Stimulated activated CD4-positive, alpha-beta T cell treated with anti-CD3 and anti-CD28 coated beads, Interleukin-15, amount 100 ng/mL, for 48 hours (primary cell): Measurements from ENCODE around the gene SINHCAF.
"Not testable (repeated sequence)": the region's sequence is repeated elsewhere in the genome, so short reads cannot be mapped to it uniquely, and the experiment has no call there.

Experiments
- DNase-seq, 2 donors: peaks; one replicate each; pipeline ENCODE4 v3.0.0-alpha.2; 2020; ENCODE audit warnings: low read depth in 2 of 2

SINHCAF gene

DNA sequence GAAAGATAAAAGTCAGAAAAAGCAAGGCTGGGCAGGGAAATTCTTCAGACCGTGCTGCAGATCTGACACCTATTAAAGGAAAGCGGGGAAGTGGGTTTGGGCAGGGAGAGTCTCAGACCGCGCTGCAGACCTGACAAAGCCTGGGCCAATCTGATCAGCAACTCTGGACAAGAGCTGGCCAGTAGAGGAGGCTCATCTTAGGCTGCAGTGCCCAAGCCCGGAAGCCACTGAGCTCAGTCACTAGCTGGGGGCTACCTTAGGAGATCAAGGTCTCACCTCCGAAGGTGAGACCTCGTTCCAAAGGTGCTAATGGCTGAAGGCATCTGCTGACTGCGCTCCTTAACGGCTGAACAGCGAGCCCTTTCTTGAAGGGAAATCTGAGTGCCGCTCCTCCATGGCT lies 60.2 kb downstream of the SINHCAF start:
- no peak for DNase-seq

GRCh38 chr12:31263661-31264060 lies 62.3 kb downstream of the SINHCAF start:
- DNase-seq = no peak

DNA sequence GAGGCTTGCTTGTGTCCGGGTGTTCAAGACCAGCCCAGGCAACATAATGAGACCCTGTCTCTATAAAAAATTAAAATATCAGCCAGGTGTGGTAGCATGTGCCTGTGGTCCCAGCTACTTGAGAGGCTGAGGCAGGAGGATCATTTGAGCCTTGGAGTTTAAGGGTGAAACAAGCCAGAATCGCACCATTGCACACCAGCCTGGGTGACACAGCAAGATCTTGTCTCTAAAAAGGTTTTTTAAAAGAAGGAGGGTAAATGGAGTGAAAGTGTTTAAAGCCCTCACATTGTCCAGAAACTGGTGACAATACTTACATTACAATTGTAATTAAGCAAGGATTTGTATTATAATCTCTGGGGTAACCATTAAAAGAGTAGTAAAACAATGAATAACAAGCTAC lies 64.2 kb downstream of the SINHCAF start:
- DNase-seq = no peak

GRCh38 chr12:31260840-31261239 lies 65.1 kb downstream of the SINHCAF start:
- DNase-seq = no peak

DNA sequence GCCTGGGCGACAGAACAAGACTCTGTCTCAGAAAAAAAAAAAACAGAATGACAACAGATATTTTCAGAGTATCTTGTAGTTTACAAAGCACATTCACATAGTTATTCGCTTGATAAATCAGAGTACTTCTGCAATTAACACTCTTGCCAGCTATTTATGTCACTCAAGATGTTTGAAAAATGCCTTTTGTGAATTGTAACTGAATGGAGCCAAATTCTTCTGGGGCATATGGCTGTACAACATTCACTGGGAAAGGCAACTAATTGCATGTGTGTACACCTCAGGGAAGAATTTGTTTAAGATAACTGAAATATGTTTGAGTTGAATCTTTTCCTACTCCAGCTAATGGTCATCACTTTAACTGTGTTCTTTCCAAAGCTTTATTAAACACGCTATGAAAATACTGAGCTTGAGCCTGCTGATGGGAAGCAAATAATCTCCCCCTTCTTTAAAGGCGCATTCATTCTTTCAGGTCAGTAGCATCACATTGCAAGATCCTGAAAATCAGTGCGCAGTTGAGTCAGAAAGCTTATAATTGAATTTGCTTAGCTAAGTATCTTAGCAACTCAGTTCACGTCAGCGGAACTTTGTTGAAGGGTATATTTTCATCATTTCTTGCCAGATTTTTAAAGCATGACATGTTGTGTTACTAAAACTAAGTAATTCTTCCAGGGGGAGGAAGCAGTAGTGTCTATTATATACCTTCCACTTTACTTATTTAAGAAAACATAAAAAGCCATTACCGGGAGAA lies 66.6 kb downstream of the SINHCAF start:
- DNase-seq = no peak

- no peak for DNase-seq
Observed at GRCh38 chr12:31257784-31258183, 68.2 kb downstream of the SINHCAF start.

GRCh38 chr12:31251707-31252611 lies 74.0 kb downstream of the SINHCAF start:
- DNase-seq = not testable (repeated sequence)

DNA sequence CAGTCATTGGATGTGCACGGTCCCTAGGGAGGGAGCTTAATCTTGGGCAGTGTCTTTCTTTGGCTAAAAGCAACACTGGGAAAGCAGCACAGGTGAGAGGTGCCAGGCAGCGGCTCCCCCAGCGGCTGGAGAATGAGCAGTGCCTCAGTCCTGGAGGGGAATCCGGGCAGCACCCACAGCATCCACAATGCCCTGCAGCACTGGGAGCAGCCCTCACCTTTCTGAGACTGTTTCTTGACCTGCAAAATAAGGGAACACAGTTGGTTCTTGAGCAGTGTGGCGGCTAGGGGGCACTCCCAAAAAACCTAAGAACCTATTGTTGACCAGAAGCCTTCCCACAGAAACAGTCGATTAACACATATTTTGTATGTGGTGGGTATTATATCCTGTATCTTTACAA lies 75.8 kb downstream of the SINHCAF start:
- DNase-seq = no peak

GRCh38 chr12:31249356-31249755 lies 76.6 kb downstream of the SINHCAF start:
- no peak for DNase-seq

DNA sequence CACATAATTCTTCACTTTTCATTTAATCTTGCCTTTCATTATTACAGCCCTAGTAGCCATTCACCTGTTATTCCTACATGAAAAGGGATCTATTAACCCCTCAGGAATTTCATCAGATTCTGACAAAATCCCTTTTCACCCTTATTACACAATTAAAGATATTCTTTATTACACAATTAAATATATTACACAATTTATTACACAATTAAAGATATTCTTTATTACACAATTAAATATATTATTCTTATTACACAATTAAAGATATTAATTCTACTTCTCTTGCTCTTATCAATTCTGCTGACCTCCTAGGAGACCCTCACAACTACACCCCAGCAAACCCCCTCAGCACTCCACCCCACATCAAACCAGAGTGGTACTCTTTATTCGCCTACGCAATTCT lies 77.1 kb downstream of the SINHCAF start:
- DNase-seq = no peak

DNA sequence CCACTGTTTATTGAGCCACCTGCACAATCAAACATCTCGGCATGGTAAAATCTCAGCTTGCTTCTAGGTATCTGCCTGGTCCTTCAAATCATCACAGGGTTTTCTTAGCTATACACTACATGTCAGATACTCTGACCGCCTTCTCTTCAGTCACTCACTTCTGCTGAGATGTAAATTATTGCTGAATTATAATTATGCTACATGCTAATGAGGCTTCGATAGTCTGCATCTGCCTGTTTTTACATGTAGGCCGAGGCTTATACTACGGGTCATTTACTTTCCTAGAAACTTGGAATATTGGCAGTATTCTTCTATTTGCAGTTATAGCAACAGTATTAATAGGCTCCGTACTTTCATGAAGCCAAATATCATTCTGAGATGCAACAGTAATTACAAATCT lies 77.6 kb downstream of the SINHCAF start:
- DNase-seq = no peak

GRCh38 chr12:31246470-31246850 lies 79.5 kb downstream of the SINHCAF start:
- DNase-seq = no peak

- DNase-seq = no peak
Observed at GRCh38 chr12:31245822-31246469, 80.0 kb downstream of the SINHCAF start.

GRCh38 chr12:31242418-31242817 lies 83.5 kb downstream of the SINHCAF start:
- DNase-seq = not testable (repeated sequence)

- DNase-seq = peak; percentile 30 to 58
Observed at GRCh38 chr12:31238764-31239387, 87.1 kb downstream of the SINHCAF start.

- not testable (repeated sequence) for DNase-seq
Observed at GRCh38 chr12:31238333-31238732, 87.6 kb downstream of the SINHCAF start.

DNA sequence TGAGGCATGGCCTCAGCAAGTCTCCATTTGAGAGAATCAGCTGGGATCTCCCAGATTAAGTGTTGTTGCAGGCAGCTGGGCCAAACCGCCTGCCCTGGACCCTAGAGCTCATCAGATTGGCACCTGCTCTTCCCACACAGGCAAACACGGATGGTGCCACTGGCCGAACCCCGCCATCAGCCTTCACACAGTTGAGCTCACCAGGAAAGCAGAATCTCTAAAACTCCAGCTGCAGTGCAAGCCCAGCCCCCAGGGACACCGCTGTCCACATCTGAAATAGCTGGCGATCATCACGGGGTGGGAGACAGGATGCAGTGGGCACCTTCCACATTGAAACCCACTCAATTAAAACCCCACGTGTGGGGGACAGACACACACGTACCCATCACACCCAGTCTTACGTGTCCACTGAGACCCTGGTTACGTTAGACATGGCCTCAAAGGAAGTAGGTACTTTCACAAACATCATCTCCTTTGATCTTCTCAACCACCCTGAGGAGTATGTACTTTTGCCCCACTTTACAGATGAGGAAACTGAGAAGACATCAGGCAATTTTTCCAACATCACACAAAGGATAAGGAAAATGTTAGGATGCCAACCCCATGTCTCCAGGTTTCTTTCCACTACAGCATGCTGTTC lies 88.8 kb downstream of the SINHCAF start:
- no peak for DNase-seq

DNA sequence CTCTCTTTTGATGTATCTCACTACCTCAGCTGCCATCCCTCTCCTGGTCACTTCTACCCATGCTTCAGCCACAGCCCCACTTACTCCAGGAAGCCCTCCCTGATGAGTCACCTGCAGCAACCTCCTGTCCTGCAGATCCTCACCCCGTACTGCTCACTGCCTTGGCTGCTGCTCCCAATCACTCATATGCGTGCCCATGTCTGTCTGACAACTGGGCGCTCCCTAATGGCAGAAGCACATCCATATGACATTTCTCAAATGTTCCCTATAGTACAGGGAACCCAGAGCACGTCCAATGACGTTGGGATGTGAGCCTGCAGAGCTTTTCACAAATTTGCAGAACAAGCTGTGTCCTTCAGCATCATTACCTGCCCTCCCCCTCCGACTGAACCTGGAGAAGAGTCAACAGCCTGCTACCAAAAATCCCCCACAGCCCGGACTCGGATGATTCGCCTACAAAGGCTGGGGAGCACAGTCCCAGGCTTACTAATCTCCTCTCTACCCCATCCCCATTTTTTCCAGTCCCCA lies 90.0 kb downstream of the SINHCAF start:
- DNase-seq = no peak

- DNase-seq = no peak
Observed at GRCh38 chr12:31234955-31235867, 90.7 kb downstream of the SINHCAF start.
